Activated CD8-positive, alpha-beta T cell treated with anti-CD3 and anti-CD28 coated beads, Interleukin-2, amount 10 ng/mL, durations not matched to agents 7 days and 5 days (primary cell): Measurements from ENCODE around the gene MYMK. TPM values are rescaled to one million over a fixed set of nuclear protein-coding genes. Genes with fewer than 3 reads are reported as not detected.
A peak's percentile ranks its signal among the peaks of the same experiment; 100 is the strongest.

ENCODE experiments used
- ATAC-seq: fragments of 150-1000 bp; cut with Tn5 transposase; one replicate; pipeline ENCODE4 v1.10.0; 2021; ENCODE audit warnings: moderate library complexity
- CTCF ChIA-PET: fragments of 350-600 bp; sonication (Branson Sonifier 250); formaldehyde crosslinking; loops from one replicate; lab custom pipeline; 2021; ENCODE audit warnings: antibody characterized with exemption; lab: Charles Lee
- POLR2A ChIA-PET: fragments of 350-600 bp; sonication (Branson Sonifier 250); formaldehyde crosslinking; loops from one replicate; lab custom pipeline; 2021; ENCODE audit warnings: antibody characterized with exemption; lab: Charles Lee
- DNase-seq: peaks from one replicate; pipeline ENCODE4 v3.0.0-alpha.2; 2020
- H3K27ac Mint-ChIP-seq: one replicate; pipeline ENCODE4 v1.8.0; 2021; ENCODE audit warnings: mild to moderate bottlenecking, mixed read lengths
- H3K27me3 Mint-ChIP-seq: one replicate; pipeline ENCODE4 v1.8.0; 2021; ENCODE audit warnings: low read depth, mixed read lengths
- H3K36me3 Mint-ChIP-seq: one replicate; pipeline ENCODE4 v1.8.0; 2021; ENCODE audit warnings: low read depth, mixed read lengths
- H3K4me1 Mint-ChIP-seq: one replicate; pipeline ENCODE4 v1.8.0; 2021; ENCODE audit warnings: low read depth, mixed read lengths
- H3K4me3 Mint-ChIP-seq: one replicate; pipeline ENCODE4 v1.8.0; 2021; ENCODE audit warnings: mild to moderate bottlenecking, mixed read lengths
- H3K9me3 Mint-ChIP-seq: one replicate; pipeline ENCODE4 v1.8.0; 2022; ENCODE audit warnings: mixed read lengths; ENCODE audit not compliant: insufficient read depth
- total RNA-seq, 2 experiments: library from RNA; stranded (reverse); gene quantifications; one replicate each; pipeline ENCODE4 v1.2.3, GENCODE V29; 2021

MYMK gene
- total RNA-seq, 2 experiments from 2014 or later = not detected

DNA sequence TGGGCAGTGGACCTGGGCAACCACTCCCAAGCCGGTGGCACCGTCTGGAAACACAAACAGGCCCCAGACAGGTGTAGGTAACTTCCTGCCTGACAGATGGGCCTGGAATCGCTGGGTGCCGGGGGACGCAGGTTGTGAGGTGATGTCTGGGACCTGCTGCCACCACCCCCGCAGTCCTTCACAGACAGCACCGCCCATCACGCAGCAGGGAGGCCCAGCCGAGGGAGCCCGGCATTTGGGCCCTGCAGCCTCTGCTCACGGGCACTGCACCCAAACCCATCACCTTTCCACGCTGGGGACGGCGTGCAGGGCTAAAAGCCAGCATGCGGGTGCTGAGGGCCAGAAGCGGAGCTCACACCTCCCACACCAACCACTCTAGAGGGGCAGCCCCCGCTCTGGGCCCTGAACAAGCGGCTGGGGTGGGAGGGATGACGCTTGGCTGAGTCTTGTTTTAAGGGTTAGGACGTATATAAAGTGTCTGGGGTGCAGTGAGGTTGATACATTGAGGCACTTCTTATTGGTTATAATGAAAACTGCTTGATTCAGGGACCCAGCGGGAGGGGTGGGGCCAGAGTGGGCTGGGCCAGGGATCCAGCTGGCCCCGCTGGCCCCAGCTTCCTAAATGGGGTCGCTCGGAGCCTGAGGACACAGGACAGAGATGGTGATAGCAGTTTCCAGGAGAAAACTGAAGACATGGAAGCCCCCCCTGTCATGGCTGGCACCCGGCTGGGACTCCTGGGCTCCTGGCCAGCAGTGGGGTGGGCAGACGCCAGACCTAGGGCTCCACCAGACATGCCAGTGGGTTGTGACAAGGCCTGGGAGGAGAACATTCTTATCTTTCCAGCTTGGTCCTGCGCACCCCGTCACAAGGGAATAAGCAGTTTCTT, 11.3 kb downstream of the MYMK start:
- no peak overlapping the region for H3K4me3 Mint-ChIP-seq
- ChIA-PET POLR2A (no interaction called here), CTCF (interaction anchor here (0.8 kb wide), 1 partner anchor 27 kb away, joined by 3 read pairs; no protein-coding TSS in a partner anchor)
- DNase-seq (no peak), ATAC-seq (no peak)
- no peaks in the 10 kb centered on the region for H3K36me3 Mint-ChIP-seq
- H3K27ac Mint-ChIP-seq = no peak overlapping the region
- no peaks in the 10 kb centered on the region for H3K27me3 Mint-ChIP-seq
- peaks cover 12% of the 10 kb centered on the region for H3K4me1 Mint-ChIP-seq
- H3K9me3 Mint-ChIP-seq = no peaks in the 10 kb centered on the region

DNA sequence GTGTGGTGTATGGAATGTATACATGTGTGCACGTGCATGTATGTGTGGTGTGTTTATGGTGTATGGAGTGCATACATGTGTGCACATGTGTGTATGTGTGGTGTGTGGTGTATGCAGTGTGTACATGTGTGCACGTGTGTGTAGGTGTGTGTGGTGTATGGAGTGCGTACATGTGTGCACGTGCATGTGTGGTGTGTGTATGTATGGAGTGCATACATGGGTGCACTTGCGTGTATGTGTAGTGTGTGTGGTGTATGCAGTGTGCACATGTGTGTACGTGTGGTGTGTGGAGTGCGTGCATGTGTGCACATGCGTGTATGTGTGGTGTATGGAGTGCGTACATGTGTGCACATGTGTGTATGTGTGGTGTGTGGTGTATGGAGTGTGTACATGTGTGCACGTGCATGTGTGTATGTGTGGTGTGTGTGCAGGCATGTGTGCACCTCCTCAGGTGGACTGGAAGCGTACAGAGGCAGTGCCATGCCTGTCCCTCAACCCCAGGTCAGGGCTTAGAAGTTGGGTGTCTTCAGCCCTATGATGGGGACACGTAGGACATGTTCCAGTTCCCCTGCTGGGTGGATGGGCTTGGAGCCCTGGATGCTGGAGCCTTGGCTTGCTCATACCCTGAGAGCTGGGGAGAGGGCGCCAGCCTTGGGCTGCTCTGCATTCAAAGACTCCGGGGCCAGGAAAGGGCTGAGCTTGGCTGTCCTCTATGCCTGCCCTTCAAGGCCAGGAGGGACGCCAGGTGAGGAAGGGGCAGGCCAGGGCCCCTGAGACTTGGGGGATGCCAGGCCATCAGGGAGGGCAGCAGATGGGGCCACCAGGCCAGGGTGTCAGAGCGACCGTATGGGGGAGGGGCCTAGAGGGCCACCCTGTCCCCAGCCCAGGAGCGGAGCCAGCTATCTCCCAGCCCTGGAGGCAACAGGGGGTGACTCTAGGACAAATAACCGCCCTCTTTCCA, 12.2 kb downstream of the MYMK start:
- CTCF ChIA-PET = no interaction called here
- ATAC-seq = no peak

DNA sequence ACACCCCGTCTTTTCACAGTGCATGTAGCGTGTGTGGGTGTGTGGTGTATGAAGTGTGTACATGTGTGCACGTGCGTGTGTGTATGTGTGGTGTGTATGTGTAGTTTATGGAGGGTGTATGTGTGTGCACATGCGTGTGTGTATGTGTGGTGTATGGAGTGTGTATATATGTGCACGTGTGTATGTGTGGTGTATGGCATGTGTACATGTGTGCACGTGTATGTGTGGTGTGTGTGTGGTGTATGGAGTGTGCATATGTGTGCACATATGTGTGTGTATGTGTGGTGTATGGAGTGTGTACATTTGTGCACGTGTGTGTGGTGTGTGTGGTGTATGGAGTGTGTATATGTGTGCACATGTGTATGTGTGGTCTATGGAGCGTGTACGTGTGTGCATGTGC, 13.2 kb downstream of the MYMK start:
- POLR2A ChIA-PET = no interaction called here

More for the DNA sequence above, 12.2 kb downstream of the MYMK start:
- H3K4me3 Mint-ChIP-seq = no peak overlapping the region
- DNase-seq = no peak
- no peak overlapping the region for H3K27ac Mint-ChIP-seq
- no peaks in the 10 kb centered on the region for H3K9me3 Mint-ChIP-seq
- POLR2A ChIA-PET = no interaction called here
- H3K27me3 Mint-ChIP-seq = no peaks in the 10 kb centered on the region
- no peaks in the 10 kb centered on the region for H3K36me3 Mint-ChIP-seq
- H3K4me1 Mint-ChIP-seq = peaks cover 17% of the 10 kb centered on the region

DNA sequence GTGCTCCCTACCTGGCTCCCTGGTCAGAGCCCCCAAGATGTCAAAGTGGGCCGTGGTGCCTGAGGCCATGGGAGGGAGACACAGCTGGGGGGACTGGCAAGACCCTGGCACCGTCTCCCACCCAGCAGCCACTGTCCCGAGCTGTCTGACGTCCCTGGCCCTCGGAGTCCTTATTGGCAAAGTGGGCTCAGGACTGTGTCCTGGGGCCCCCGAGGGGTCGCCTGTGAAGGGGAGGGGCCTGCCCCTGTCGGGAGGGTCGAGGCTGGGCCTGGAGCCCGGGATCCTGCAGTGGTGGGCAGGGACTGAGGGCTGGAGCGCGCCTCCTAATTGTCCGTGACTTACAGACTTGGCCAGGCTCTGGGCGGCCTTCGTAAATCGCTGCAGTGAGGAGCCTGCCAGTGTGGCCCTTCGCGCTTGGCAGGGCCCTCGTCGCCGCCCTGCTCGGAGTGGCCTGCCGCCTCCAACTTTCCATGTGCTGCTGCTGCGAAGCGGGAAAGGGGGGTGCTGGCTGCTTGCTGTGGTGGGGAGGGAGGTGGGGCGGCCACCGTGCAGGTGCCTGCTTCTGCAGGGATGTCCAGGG, 13.7 kb downstream of the MYMK start:
- H3K27me3 Mint-ChIP-seq = no peaks in the 10 kb centered on the region
- POLR2A ChIA-PET = no interaction called here
- DNase-seq (no peak), ATAC-seq (no peak)
- H3K4me3 Mint-ChIP-seq = no peak overlapping the region
- H3K36me3 Mint-ChIP-seq = no peaks in the 10 kb centered on the region
- no peak overlapping the region for H3K27ac Mint-ChIP-seq
- peaks cover 17% of the 10 kb centered on the region for H3K4me1 Mint-ChIP-seq
- H3K9me3 Mint-ChIP-seq = no peaks in the 10 kb centered on the region
- CTCF ChIA-PET = no interaction called here

More for the DNA sequence above, 13.2 kb downstream of the MYMK start:
- DNase-seq = no peak
- Mint-ChIP-seq H3K27me3 (no peaks in the 10 kb centered on the region), H3K4me3 (no peak overlapping the region), H3K27ac (no peak overlapping the region), H3K4me1 (peaks cover 17% of the 10 kb centered on the region), H3K9me3 (no peaks in the 10 kb centered on the region), H3K36me3 (no peaks in the 10 kb centered on the region)
- CTCF ChIA-PET = no interaction called here
- no peak for ATAC-seq

DNA sequence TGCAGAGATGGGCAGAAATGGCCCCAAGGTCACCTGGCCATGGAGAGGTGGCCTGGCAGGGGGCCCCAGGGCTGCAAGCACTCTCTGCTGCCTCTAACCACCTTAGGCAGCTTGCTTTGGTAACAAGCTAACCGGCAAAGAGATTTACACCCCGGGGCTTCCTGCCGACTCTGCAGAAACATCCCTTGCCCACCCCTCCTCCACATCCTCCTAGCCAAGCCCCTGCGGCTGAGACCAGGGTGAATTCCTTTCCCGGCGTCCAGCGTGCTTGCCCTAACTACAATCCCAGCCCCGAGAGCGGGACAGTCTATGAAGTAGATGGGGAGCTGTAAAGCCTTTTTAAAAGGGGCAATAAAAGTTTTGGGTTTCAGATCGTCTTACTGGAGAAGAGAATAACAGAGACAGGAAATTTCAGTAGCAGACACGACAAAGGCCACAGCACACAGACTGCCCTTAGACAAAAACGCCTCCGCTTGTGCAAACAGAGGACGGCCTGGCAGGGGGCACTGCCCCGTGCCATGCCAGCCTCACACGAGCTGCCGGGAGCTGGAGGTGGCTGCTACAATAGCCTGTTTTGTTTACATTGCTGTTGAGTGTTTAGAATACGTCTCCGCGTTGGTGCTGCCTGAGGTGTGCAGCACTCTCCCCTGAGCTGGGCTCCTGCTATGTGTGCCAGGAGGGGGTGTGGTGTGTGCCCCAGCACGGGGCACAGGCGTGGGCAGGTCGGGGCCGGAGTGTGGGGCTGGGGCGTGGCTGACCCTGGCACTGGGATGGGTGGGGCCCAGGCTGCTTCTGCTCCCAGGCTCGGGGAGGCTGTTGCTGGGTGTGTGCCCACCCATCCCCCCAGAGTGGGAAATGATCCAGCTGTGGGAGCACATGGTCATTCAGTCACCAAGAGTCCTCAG, 15.3 kb downstream of the MYMK start:
- POLR2A ChIA-PET = interaction anchor here (0.6 to 1.5 kb wide), 6 partner anchors 9 to 113 kb away, joined by 3 to 4 read pairs (median 4); no protein-coding TSS in a partner anchor
- H3K27me3 Mint-ChIP-seq = no peaks in the 10 kb centered on the region
- peak; percentile 74 for ATAC-seq
- peak overlapping the region; percentile 89 for H3K27ac Mint-ChIP-seq
- CTCF ChIA-PET = interaction anchor here (1.0 to 1.8 kb wide), 3 partner anchors 20 to 50 kb away, joined by 3 to 11 read pairs (median 3); partner anchors contain the start of gene CACFD1
- peak overlapping the region; percentile 65 for H3K4me3 Mint-ChIP-seq
- DNase-seq = peak; percentile 64
- no peaks in the 10 kb centered on the region for H3K36me3 Mint-ChIP-seq
- H3K9me3 Mint-ChIP-seq = no peaks in the 10 kb centered on the region
- peaks cover 17% of the 10 kb centered on the region for H3K4me1 Mint-ChIP-seq

DNA sequence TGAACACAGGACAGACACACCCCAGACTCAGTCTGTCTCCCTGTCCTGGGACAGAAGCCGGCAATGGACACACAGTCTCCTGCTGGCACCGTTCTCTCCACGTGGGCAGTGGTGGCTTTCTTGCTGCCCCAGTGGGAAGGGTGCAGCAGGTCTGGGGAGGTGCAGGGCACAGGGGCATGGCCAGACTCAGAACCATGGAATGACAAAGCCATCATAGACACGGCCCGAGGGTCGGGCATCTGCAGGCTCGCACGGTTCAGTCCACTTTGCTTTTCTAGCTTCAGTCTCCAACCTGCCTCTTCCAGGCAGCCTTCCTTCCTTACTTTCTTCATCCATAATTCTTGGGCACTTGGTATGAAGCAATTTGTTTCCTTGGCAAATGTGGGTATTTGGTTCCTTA, 16.7 kb downstream of the MYMK start:
- Mint-ChIP-seq H3K27ac (no peak overlapping the region), H3K9me3 (peaks cover 3% of the 10 kb centered on the region)

DNA sequence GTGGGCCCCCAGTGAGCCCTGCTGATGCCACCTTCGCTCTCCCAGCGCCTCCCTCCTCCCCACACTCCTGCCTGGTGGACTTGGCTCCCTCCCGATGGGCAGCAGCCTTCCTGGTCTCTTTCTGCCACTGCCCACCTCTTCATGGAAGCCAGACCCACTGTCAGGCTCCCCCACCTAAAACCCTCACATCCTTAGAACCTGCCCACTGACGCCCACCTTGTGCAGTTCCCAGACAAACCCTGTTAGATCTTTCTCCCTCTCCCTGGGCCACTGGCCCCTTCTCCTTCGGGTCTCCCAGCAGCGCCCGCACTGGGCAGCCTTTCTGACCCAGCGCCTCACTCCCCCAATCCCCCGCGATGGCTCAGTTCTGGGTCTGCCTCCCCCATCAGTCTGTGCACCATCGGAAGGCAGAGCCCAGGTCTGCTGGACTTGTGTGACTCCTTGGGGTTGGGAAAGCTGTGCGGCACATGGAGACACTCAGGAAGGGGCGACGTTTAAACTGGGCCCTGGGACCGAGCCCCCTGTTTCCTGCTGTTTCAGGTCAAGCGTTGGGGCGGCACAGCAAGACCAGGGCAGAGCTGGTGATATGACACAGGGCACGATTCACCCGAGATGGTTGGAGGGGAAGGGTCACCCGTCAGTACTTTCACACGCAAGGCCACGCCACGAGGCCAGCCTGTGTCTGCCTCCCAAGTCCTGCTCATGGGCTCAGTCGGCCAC, 17.4 kb downstream of the MYMK start:
- POLR2A ChIA-PET = interaction anchor here (0.8 kb wide), 1 partner anchor 9 kb away, joined by 4 read pairs; no protein-coding TSS in a partner anchor
- no peak for ATAC-seq

More for the DNA sequence above, 16.7 kb downstream of the MYMK start:
- peaks cover 17% of the 10 kb centered on the region for H3K4me1 Mint-ChIP-seq
- ChIA-PET CTCF (no interaction called here), POLR2A (no interaction called here)
- H3K4me3 Mint-ChIP-seq = no peak overlapping the region
- no peak for ATAC-seq
- H3K36me3 Mint-ChIP-seq = no peaks in the 10 kb centered on the region
- H3K27me3 Mint-ChIP-seq = no peaks in the 10 kb centered on the region
- no peak for DNase-seq

DNA sequence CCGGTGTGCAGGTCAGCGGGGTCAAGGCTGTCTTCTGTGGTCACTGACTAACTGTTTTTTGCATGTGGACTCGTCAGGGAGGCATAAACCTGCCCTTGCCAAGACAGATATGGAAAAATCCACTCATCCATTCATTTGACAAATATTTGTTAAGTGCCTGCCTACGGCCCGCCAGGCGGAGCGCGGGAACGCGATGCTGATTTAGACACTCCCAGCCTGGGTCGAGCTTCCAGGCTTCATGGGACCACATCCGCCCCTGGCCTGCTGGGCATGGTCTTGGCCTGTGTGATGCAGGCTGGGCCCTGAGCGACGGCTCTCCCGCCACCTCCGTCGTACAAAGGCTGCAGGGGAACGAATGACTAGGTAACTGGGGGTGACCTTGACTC, 18.1 kb downstream of the MYMK start:
- no peak overlapping the region for H3K27ac Mint-ChIP-seq
- peaks cover 6% of the 10 kb centered on the region for H3K27me3 Mint-ChIP-seq
- H3K4me3 Mint-ChIP-seq = no peak overlapping the region
- ATAC-seq = no peak
- H3K9me3 Mint-ChIP-seq = peaks cover 14% of the 10 kb centered on the region
- H3K36me3 Mint-ChIP-seq = no peaks in the 10 kb centered on the region
- DNase-seq = no peak
- ChIA-PET POLR2A (no interaction called here), CTCF (no interaction called here)
- peaks cover 17% of the 10 kb centered on the region for H3K4me1 Mint-ChIP-seq

More for the DNA sequence above, 17.4 kb downstream of the MYMK start:
- Mint-ChIP-seq H3K36me3 (no peaks in the 10 kb centered on the region), H3K4me3 (no peak overlapping the region), H3K27me3 (peaks cover 3% of the 10 kb centered on the region), H3K4me1 (peaks cover 17% of the 10 kb centered on the region), H3K27ac (peak overlapping the region; percentile 56), H3K9me3 (peaks cover 7% of the 10 kb centered on the region)
- no peak for DNase-seq
- CTCF ChIA-PET = no interaction called here

DNA sequence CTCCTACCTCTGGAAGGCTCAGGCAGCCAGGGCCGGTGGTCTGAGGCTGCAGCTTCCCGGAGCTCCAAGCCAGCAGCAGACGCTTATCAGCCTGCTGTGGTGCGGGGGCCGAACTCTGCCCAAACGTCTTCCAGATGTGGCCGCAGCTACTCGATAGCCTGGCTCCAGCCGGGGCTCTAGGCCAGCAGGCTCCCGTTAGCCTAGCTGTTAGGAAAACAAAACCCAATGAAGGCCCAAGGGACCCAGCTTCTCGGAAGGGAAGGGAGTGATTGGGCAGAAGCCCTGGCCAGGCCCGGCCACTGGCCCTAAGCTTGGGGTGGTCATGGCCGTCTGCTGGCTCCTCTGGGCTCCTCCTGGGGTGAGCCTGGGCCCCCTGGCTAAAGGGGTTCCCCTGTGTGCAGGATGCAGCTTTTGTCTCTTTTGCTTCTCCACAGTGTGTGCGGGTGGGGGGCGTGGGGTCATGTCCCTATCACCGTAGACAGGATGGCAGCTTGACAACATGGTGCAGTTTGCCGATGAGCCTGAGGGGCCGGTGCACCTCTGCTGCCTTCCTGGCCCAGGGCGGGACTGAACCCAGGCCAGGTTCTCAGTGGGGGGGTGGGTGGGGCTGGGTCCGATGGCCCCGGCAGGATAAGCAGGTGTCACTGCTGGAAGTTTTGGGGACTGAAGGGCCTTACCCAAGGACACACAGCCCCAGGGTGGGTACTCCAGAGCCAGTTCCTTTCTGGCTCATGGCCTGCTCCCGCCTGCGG, 18.7 kb downstream of the MYMK start:
- Mint-ChIP-seq H3K27ac (no peak overlapping the region), H3K36me3 (no peaks in the 10 kb centered on the region), H3K9me3 (peaks cover 20% of the 10 kb centered on the region), H3K27me3 (peaks cover 9% of the 10 kb centered on the region), H3K4me3 (no peak overlapping the region), H3K4me1 (peaks cover 17% of the 10 kb centered on the region)
- ChIA-PET POLR2A (interaction anchor here (0.5 to 0.7 kb wide), 2 partner anchors 10 to 46 kb away, joined by 4 to 5 read pairs; partner anchors contain the start of gene CACFD1), CTCF (no interaction called here)
- DNase-seq = no peak
- ATAC-seq = no peak
